Measurements from ENCODE around the gene EZR. TPM values are rescaled to one million over a fixed set of nuclear protein-coding genes. Genes with fewer than 3 reads are reported as not detected.

Gene EZR
- total and polyA plus RNA-seq, 9 of the 15 experiments (the other 6 are each of a cell fraction or from before 2014, with no cell fraction given), result 36.5 to 162 (median 104) TPM

- TF ChIP-seq SAP30 (IDR thresholded peaks at IDR 0.05; ENCODE audit: borderline replicate concordance, insufficient read depth, low read depth, low read length, poor library complexity, severe bottlenecking), result no peak
- TF ChIP-seq CBX1 (IDR thresholded peaks at IDR 0.05; ENCODE audit: low read depth), result peak; percentile 22; the same call in 1 of the 2 replicates
- TF ChIP-seq FOXA3 (CRISPR knock-in tag; conservative IDR thresholded peaks at IDR 0.05 in 1 of 2, IDR thresholded peaks at IDR 0.05 in 1 of 2), result peak; percentile 88 to 93; a peak in 3 of 4 replicates
- peak; percentile 75 for TF ChIP-seq ZNF740 (CRISPR knock-in tag; IDR thresholded peaks at IDR 0.05)
- no peak for TF ChIP-seq ZNF740 (tag; IDR thresholded peaks at IDR 0.05)
- TF ChIP-seq NONO (IDR thresholded peaks at IDR 0.05; ENCODE audit: low read depth in 2 of 2, low read length in 1 of 2), result peak in 1 of 2 experiments; percentile 73; a peak in 1 of 4 replicates
- peak; percentile 71; the same call in 1 of the 2 replicates for TF ChIP-seq KLF6 (CRISPR knock-in tag; IDR thresholded peaks at IDR 0.05; ENCODE audit: borderline replicate concordance)
- TF ChIP-seq TCF7 (IDR thresholded peaks at IDR 0.05; ENCODE audit: borderline replicate concordance), result 0 out of 2 replicates have a peak, but pooled peaks have one; percentile 58
- peak; percentile 39; the same call in 1 of the 2 replicates for TF ChIP-seq MAFG (tag; conservative IDR thresholded peaks at IDR 0.05)
- peak; percentile 71; the same call in 1 of the 2 replicates for TF ChIP-seq NFATC3 (IDR thresholded peaks at IDR 0.05)
- no peak for TF ChIP-seq ZNF3 (CRISPR knock-in tag; IDR thresholded peaks at IDR 0.05)
- 0 out of 2 replicates have a peak, but pooled peaks have one; percentile 37 for TF ChIP-seq DDX20 (tag; IDR thresholded peaks at IDR 0.05; ENCODE audit: low read depth)
- TF ChIP-seq MEIS2 (IDR thresholded peaks at IDR 0.05; ENCODE audit: partially characterized antibody), result peak; percentile 91
- peak; percentile 90 for TF ChIP-seq E2F5 (CRISPR knock-in tag; IDR thresholded peaks at IDR 0.05)
- TF ChIP-seq MAFK (IDR thresholded peaks at IDR 0.05; ENCODE audit: low read length), result no peak
- TF ChIP-seq SMC3 (conservative IDR thresholded peaks at IDR 0.05; ENCODE audit: insufficient read depth, low read depth, low read length), result 0 out of 2 replicates have a peak, but pooled peaks have one; percentile 16
- no peak for TF ChIP-seq BRF1 (IDR thresholded peaks at IDR 0.05; ENCODE audit: borderline replicate concordance, extremely low read depth, insufficient read length)
- TF ChIP-seq KLF1 (tag; IDR thresholded peaks at IDR 0.05), result peak; percentile 93
- no peak for TF ChIP-seq NELFE (IDR thresholded peaks at IDR 0.05; ENCODE audit: insufficient read depth, insufficient read length)
- TF ChIP-seq KLF16 (IDR thresholded peaks at IDR 0.05), result peak; percentile 97
- peak; percentile 99 for TF ChIP-seq ZBTB1 (CRISPR knock-in tag; IDR thresholded peaks at IDR 0.05; ENCODE audit: borderline replicate concordance, low read depth)
- TF ChIP-seq HDGF (IDR thresholded peaks at IDR 0.05), result peak; percentile 100
- TF ChIP-seq THRB (CRISPR knock-in tag; conservative IDR thresholded peaks at IDR 0.05), result peak; percentile 97
- peak; percentile 99 for TF ChIP-seq HES1 (IDR thresholded peaks at IDR 0.05; ENCODE audit: low read depth)
Observed at GRCh38 chr6:158853072-158853879, 34.1 kb upstream of the EZR start (continued).
